Lower leg skin (tissue), 4 donors: ENCODE measurements around the gene PDHB. TPM values are rescaled to one million over a fixed set of nuclear protein-coding genes. Genes with fewer than 3 reads are reported as not detected.

Experiments used
- DNase-seq, 2 donors: peaks; one replicate each; pipeline ENCODE4 v3.0.0-alpha.2; 2019; ENCODE audit warnings: low spot score in 2 of 2
- H3K4me3 ChIP-seq: fragments of 200-600 bp; sonication (generic); 2 replicates; pipeline ENCODE4 v1.5.1; 2017; ENCODE audit warnings: mild to moderate bottlenecking, low read depth; ENCODE audit not compliant: poor library complexity, severe bottlenecking
- POLR2A ChIP-seq, 2 donors: fragments of 450-650 bp; IDR thresholded peaks; one replicate each; pipeline ENCODE4 v1.6.1; 2016 to 2017; ENCODE audit warnings: antibody characterized with exemption in 2 of 2, mild to moderate bottlenecking in 1 of 2, moderate library complexity in 1 of 2
- WGBS, 2 donors: methylation state at CpG; one replicate each; pipeline ENCODE4 v1.1.5; 2018; 5-methylcytosine and 5-hydroxymethylcytosine counted together
- intact Hi-C: fragments of 100-400 bp; cut with DNase I; formaldehyde crosslinking; loops from one replicate; pipeline ENCODE4 v1.15.0; 2023; ENCODE audit warnings: low total_unique reads
- total RNA-seq, 4 donors: library from RNA; depleted of rRNA; stranded (reverse); fragments of >200 nt; gene quantifications; one replicate each; pipeline ENCODE4 v1.1.0, GENCODE V29; 2016
- TF ChIP-seq, protein P1 (sequence below), 3 donors: fragments of 450-650 bp; IDR thresholded peaks; one replicate each; pipeline ENCODE4 v1.5.1; 2016; ENCODE audit warnings: antibody characterized with exemption in 3 of 3, mild to moderate bottlenecking in 3 of 3, moderate library complexity in 2 of 3

The PDHB gene
- total RNA-seq, 4 donors from 2014 or later = 36.9 to 112 (median 77.8) TPM

DNA sequence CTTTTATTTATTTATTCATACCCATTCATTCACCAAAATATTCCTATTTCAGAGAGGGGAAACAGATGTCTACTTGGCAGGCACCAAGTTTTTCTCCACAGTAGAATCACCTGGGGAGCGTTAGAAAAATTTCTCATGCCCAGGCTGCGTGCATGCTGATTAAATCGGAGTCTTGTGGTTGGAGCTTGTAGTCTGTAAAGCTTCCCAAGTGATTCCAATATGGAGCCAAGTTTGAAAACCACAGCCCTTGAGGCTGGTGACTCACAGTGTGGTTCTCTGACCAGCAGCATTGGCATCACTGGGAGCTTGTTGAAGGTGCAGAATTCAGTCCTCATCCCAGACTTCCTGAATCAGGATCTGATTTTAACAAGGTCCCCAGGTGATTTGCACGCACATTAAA lies 49.7 kb downstream of the PDHB start:
- H3K4me3 ChIP-seq = no peak overlapping the region
- WGBS, 2 donors = 27 to 49% methylated on average over 4 of the region's 4 CpGs
- peak in 1 of 2 donors; percentile 72 for DNase-seq
- intact Hi-C loops = no loop called here
- TF ChIP-seq, protein P1, sequence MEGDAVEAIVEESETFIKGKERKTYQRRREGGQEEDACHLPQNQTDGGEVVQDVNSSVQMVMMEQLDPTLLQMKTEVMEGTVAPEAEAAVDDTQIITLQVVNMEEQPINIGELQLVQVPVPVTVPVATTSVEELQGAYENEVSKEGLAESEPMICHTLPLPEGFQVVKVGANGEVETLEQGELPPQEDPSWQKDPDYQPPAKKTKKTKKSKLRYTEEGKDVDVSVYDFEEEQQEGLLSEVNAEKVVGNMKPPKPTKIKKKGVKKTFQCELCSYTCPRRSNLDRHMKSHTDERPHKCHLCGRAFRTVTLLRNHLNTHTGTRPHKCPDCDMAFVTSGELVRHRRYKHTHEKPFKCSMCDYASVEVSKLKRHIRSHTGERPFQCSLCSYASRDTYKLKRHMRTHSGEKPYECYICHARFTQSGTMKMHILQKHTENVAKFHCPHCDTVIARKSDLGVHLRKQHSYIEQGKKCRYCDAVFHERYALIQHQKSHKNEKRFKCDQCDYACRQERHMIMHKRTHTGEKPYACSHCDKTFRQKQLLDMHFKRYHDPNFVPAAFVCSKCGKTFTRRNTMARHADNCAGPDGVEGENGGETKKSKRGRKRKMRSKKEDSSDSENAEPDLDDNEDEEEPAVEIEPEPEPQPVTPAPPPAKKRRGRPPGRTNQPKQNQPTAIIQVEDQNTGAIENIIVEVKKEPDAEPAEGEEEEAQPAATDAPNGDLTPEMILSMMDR (IDR thresholded peaks at IDR 0.05) = no peak
- no peak for TF ChIP-seq POLR2A (IDR thresholded peaks at IDR 0.05)

DNA sequence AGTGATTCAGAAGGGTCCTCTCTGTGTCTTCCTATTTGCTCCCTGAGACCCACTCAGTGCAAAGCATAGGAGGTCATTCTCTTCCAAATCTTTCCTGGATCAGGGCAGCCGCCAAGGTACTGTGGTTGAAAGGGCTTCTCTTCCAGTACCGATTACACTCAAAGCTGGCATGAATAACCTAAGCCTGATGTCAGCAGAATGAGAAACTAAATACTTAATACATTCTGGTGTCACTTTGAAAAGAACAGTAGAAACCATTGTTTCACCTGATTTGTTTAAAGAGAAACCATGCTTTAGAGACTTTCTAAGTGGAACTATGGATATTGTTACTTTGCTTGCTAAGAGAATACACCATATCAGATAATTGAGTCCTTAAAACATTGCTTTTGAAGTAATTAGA lies 50.2 kb downstream of the PDHB start:
- intact Hi-C loops = no loop called here
- H3K4me3 ChIP-seq = no peak overlapping the region
- 33 to 43% methylated on average over 2 of the region's 2 CpGs for WGBS, 2 donors
- no peak for TF ChIP-seq POLR2A (IDR thresholded peaks at IDR 0.05)
- TF ChIP-seq, protein P1 (IDR thresholded peaks at IDR 0.05) = no peak
- no peak for DNase-seq

DNA sequence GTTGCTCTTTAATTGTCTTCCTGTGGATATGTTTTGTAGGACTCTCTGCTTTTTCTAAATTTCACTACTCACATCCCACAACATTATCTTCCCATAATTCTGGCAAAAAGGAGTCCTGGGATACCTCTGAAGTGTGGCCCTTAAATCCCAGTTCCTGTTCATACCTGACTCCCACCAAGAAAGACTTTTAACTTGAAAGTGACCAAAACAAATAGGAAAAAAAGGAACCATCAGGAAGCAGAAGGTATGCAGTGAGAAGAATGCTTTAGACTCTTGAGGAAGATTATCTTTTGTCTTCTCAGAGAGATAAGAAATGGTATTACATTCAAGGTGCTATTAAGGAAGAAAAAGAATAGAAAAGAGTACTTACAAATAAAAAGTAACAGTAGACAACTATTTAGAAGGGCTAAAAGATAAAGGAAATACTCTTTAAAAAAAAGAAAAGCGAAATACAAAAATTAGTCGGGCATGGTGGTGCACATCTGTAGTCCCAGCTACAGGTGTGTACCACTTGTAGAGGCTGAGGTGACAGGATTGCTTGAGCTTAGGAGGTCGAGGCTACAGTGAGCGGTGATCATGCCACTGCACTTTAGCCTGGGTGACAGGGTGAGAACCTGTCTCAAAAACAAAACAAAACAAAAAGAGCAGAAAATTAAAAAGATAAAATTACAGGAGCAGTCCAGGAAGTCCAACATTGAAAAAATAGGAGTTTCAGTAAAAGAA lies 54.1 kb downstream of the PDHB start:
- WGBS, 2 donors = 90 to 91% methylated on average over 4 of the region's 4 CpGs
- no peak overlapping the region for H3K4me3 ChIP-seq
- intact Hi-C loops = no loop called here
- DNase-seq = no peak
- TF ChIP-seq, protein P1 (IDR thresholded peaks at IDR 0.05) = no peak
- TF ChIP-seq POLR2A (IDR thresholded peaks at IDR 0.05) = no peak

DNA sequence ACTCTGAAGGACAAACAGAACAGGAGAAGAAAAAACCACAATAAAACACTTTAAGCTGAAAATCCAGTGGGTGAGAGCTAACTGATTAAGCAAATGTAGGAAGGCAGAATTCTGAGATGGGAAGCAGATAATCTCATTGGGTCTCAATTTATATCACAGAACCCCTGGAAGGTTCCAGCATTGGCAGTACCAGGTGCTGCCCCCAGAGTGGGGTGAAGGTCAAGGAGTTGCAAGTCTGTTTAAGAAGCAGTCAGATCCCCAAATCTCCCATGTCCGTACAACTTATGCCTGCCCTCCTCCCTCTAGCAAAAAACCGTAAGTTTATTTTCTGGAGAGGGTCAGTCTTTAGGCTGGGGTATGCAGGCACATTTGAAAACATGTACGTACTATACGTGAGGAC lies 55.9 kb downstream of the PDHB start:
- WGBS, 2 donors = 95 to 96% methylated on average over 4 of the region's 4 CpGs
- TF ChIP-seq, protein P1 (IDR thresholded peaks at IDR 0.05) = no peak
- TF ChIP-seq POLR2A (IDR thresholded peaks at IDR 0.05) = no peak
- no peak for DNase-seq
- intact Hi-C loops = no loop called here
- H3K4me3 ChIP-seq = no peak overlapping the region

Other genes starting within 250 kb of the PDHB start
- 1 to 10 TPM in 3 of 4 donors, under 1 TPM in 1; 0.76 to 8.1 (median 3.1) TPM for gene DNASE1L3, start 222.9 kb downstream of the PDHB start, total RNA-seq
- 10 to 100 TPM; 36.5 to 69.7 (median 51.1) TPM for gene ABHD6, start 196.0 kb downstream of the PDHB start, total RNA-seq
- gene RPP14, start 127.6 kb downstream of the PDHB start, total RNA-seq = 10 to 100 TPM in 1 of 4 donors, 1 to 10 TPM in 3; 8.2 to 16.7 (median 9.5) TPM
- gene HTD2, start 127.3 kb downstream of the PDHB start, total RNA-seq = 10 to 100 TPM in 3 of 4 donors, 1 to 10 TPM in 1; 9.5 to 17.7 (median 12.7) TPM
- gene PXK, start 100.9 kb downstream of the PDHB start, total RNA-seq = 10 to 100 TPM; 19.4 to 27.7 (median 23.9) TPM
- gene KCTD6, start 58.3 kb upstream of the PDHB start, total RNA-seq = 10 to 100 TPM in 3 of 4 donors, 1 to 10 TPM in 1; 9.4 to 14.8 (median 11.6) TPM
- gene ACOX2, start 103.4 kb upstream of the PDHB start, total RNA-seq = 1 to 10 TPM; 2.6 to 6.6 (median 4.5) TPM
- gene FAM107A, start 143.6 kb upstream of the PDHB start, total RNA-seq = 10 to 100 TPM in 3 of 4 donors, 1 to 10 TPM in 1; 9.2 to 52.5 (median 16.9) TPM
- 1 to 10 TPM in 3 of 4 donors, not detected in 1; 3.7 to 3.8 (median 3.8) TPM for gene FAM3D, start 232.9 kb upstream of the PDHB start, total RNA-seq